Measurements from ENCODE around the gene TSC22D4.

- TF ChIP-seq SIN3A (IDR thresholded peaks at IDR 0.05; ENCODE audit: borderline replicate concordance, low read depth, low read length) = no peak
- no peak for TF ChIP-seq NFIC (IDR thresholded peaks at IDR 0.05; ENCODE audit: borderline replicate concordance)
- no peak for TF ChIP-seq PBX3 (IDR thresholded peaks at IDR 0.05)
- TF ChIP-seq SMC3 (IDR thresholded peaks at IDR 0.05; ENCODE audit: low read depth, low read length) = no peak
Measured at GRCh38 chr7:100456562-100456961, 22.5 kb downstream of the TSC22D4 start.
